HG02610 (cell line): Measurements from ENCODE around the gene PARD6G.
A peak's percentile ranks its signal among the peaks of the same experiment; 100 is the strongest.

Experiments used
- ATAC-seq: cut with Tn5 transposase; IDR thresholded peaks from one replicate; pipeline ENCODE4 v1.9.1; 2021; ENCODE audit warnings: mild to moderate bottlenecking, moderate library complexity; ENCODE audit not compliant: unreplicated experiment

PARD6G gene

DNA sequence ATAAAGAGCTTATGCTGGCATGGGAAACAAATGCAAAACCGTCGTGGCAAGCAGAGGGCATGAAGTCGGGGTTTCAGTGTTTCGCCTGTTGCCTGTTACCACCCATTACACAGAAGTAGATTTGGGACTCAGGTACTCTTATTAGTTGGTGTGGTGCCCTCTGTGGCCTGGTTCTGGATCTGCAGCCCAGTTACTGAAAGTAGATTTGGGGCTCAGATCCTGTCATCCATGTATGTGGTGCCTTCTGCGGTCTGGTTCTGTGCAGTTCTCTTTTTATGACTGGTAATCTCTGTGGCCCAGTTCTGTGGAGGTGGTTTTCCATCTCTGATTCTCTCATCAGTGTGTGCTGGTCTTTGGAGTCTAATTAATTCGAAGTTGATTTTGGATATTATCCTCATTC, 93.0 kb downstream of the PARD6G start:
- peak; percentile 71 for ATAC-seq

DNA sequence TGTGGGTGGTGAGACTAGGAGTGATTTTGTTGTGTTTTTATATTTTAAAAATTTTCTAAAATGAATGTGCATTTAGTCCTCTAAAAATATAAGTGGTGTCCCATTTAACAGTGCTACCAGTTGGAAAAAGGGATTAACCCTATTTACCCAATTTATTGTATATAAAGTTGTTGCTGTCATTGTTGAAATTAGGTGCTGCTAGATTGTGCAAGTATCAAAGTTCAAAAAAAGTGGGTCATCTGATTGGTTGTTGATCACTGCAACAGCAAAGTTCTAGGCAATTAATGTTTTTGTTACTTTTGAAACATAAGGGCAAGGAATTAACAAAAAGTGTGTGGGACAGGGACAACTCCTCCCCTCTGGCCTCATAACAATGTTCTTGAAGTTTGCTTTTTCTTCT, 97.6 kb downstream of the PARD6G start:
- ATAC-seq = no peak

GRCh38 chr18:80148326-80149199, 98.8 kb downstream of the PARD6G start:
- ATAC-seq = no peak

- ATAC-seq = peak; percentile 80
Observed at GRCh38 chr18:80147418-80148325, 99.6 kb downstream of the PARD6G start.

DNA sequence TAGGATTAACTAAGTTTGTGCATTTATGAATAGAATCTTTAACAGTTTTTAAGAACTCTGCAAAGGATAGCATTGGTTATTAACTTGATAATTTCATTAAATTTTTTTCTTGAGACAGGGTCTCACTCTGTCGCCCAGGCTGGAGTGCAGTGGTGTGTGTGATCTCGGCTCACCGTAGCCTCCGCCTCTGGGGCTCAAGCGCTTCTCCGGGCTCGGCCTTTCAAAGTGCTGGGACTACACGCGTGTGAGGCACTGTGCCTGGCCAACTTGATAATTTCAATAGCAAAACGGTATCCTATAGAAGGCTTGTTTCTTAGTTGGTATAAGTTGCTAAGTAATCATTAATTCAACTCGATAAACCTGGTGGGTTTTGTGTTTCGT, 100.3 kb downstream of the PARD6G start:
- no peak for ATAC-seq

DNA sequence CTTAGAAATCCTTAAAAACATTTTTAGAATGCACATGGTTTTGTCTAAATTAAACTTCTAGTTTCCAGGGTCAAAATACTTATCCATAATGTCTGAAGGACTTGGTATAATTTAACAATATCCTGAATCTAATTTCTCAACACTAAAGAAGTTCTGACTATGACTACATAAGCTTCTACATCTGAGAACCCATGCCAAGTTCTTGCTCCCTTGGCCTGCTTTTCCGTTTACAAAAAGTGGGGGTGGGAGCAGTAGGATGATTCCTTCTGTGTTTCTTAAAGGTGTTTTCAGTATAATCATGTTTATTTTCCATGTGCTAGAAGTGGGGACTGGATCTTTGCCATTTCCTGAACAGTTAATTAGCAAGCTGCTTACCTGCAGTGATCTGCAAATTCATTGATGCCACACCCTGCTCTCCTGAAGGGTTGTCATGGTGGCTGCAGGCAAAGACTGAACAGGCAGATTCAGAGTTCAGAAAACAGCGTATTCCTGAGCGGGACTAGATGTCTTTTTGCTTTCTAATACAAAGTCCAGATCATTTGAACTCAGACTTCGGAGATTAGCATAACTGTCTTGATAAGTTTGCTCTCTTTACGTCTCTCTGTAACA, 102.0 kb downstream of the PARD6G start:
- ATAC-seq = no peak

DNA sequence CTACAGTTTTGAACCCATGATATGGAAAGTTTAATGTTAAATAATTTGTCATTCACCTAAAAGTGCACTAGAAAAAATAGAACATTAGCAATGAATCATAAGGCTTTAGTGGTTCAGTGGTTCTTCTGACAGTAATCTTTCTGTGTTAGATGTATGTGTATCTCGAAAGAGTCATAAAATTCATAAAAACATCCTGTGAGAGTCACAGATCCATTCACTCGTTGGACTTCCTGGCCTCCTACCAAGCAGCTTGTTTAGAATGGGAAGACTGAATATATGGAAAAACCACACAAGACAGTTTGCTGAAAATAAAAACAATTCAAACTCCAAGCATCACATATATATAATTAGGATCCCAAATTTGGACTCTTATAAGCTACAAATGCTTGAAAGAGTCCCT, 103.4 kb downstream of the PARD6G start:
- no peak for ATAC-seq

GRCh38 chr18:80140455-80140985, 106.8 kb downstream of the PARD6G start:
- ATAC-seq = no peak

DNA sequence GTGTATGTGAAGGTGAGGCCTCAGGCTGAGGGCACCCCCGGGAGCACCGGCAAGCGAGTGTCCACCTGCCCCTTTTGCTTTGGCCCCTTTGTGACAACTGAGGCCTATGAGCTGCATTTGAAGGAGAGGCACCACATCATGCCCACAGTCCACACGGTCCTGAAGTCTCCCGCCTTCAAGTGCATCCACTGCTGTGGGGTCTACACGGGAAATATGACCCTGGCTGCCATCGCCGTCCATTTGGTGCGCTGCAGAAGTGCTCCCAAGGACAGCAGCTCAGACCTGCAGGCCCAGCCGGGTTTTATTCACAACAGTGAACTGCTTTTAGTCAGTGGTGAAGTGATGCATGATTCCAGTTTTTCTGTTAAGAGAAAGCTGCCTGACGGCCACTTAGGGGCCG, 109.3 kb downstream of the PARD6G start:
- ATAC-seq = no peak

DNA sequence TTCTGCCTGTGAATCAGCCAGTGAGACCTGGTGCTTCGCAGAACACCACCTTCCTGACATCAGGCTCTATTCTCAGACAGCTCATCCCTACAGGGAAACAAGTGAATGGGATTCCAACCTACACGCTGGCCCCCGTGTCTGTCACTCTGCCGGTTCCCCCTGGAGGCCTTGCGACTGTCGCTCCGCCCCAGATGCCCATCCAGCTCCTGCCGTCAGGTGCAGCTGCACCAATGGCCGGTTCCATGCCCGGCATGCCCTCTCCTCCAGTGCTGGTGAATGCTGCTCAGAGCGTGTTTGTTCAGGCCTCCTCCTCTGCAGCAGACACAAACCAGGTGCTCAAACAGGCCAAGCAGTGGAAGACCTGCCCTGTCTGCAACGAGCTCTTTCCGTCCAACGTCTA, 110.2 kb downstream of the PARD6G start:
- no peak for ATAC-seq

DNA sequence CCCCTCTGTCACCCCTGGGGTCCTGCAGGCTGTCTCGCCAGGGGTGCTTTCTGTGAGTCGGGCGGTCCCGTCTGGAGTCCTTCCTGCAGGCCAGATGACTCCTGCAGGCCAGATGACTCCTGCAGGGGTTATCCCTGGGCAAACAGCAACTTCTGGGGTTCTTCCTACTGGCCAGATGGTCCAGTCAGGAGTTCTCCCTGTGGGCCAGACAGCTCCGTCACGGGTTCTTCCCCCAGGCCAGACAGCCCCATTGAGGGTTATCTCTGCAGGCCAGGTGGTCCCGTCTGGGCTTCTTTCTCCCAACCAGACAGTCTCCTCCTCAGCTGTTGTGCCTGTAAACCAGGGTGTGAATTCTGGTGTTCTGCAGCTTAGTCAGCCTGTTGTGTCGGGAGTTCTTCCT, 110.6 kb downstream of the PARD6G start:
- ATAC-seq = no peak

- no peak for ATAC-seq
Observed at GRCh38 chr18:80135136-80135535, 112.2 kb downstream of the PARD6G start.

DNA sequence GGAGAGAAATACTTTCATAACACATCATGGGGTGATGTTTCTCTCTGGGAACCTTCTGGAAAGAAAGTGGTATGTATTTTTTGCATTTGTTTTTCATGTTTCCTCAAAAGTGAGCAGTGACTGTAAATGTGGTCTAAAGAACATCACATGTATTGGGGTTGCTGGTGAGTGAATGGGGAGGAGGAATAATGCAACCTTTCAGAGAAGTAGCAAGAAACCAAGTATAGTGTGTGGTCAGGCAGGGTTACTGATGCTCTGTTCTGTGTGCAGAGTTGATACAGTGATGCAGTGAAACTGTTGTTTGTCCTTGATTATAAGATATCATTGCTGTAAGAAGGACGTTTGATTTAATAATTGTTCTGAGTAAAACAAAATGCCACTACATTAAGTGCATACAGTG, 114.2 kb downstream of the PARD6G start:
- ATAC-seq = peak; percentile 49

GRCh38 chr18:80132180-80132812, 115.0 kb downstream of the PARD6G start:
- ATAC-seq = no peak

DNA sequence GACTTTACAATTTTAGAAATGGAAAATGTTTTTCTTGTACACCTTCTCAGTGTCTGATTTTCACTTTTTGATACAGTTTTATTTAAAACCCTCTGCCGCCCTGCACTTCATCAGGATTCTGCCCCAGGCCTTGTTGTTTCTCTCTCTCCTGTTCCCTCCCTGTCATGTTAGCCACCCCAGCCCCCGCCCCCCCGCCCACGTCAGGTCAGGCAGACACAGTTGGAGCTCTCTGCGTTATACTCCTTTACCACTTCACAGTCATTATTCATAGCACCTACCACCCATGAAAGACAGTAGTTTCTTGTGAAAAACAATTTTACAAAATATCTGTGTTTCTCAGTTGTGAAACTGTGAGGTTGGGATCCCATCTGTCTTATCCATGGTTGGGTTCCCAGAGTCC, 116.8 kb downstream of the PARD6G start:
- ATAC-seq = no peak

DNA sequence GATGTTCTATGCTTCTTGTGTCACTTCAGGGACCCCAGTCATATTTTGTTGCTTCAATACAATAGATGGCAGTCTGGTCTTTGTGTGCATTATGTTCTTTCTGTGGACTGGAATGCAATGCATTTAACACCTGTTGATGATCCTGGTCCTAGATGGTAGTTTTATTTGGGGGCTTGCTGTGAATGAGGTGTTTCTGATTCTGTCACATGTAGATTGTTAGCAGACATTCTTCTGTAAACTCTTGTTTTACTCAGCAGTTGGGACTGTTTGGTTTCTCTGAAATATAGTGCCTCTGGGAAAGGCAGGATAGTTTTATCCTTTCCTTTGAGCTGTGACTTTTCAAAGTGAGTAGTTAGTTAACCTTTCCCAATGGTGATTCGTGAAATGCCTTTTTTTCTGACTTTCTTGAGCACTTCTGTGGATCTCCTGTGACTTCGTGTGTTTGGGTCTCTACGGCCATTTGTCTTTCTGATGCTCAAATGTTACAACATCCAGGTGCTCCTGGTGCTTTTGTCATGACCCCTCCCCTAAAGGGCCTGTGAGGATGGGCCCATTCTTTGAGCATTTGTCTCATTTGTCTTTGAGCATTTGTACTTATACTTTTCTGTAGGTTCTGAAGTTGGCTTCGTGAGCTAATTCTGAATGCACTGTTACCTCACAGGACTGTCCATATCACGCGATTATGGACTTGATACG, 117.5 kb downstream of the PARD6G start:
- no peak for ATAC-seq

DNA sequence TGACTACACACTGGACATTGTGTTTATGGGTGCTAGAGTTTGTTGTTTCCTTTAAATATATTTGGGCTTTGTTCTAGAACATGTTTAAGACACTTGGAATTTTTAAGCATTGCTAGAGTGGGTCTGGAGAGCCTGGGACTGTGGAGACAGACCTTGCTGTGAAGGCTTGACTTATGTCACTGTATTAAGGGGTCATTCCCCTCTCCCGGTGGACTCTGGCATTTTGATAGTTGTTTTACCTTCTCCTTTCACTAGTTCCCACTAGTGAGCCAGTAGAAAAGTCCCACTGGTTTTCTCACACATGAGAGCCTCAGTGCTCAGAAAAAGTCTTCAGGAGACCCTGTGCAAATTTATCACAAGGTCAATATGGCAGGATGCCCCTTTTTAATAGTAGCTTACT, 119.7 kb downstream of the PARD6G start:
- ATAC-seq = no peak

- no peak for ATAC-seq
Observed at GRCh38 chr18:80126797-80127196, 120.5 kb downstream of the PARD6G start.

GRCh38 chr18:80124131-80124530, 123.2 kb downstream of the PARD6G start:
- no peak for ATAC-seq

DNA sequence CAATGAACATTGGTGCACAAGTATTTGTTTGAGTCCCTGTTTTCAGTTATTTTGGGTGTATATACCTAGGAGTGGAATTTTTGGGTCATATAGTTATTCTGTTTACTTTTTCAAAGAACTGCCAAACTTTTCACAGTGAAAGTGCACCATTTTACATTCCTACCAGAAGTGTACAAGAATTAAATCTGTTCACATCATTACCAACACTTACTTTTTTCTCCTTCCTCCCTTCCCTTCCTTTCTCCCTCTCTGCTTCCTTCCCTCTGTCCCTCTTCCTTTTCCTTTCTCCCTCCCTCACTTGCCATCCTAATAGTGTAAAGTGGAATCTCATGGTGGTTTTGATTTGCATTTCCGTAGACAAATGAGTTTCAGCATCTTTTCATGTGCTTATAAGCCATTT, 126.4 kb downstream of the PARD6G start:
- ATAC-seq = no peak
